Activated CD4-positive, alpha-beta memory T cell treated with anti-CD3 and anti-CD28 coated beads, Interleukin-2, amount 10 ng/mL, durations not matched to agents 7 days and 5 days (primary cell): Measurements from ENCODE around the gene IRF3. TPM values are rescaled to one million over a fixed set of nuclear protein-coding genes. Genes with fewer than 3 reads are reported as not detected.

Experiments used
- CTCF ChIA-PET: fragments of 350-600 bp; sonication (Branson Sonifier 250); formaldehyde crosslinking; loops from one replicate; lab custom pipeline; 2021; ENCODE audit warnings: antibody characterized with exemption, inconsistent platforms; lab: Charles Lee
- POLR2A ChIA-PET: fragments of 350-600 bp; sonication (Branson Sonifier 250); formaldehyde crosslinking; loops from one replicate; lab custom pipeline; 2021; ENCODE audit warnings: antibody characterized with exemption; lab: Charles Lee
- DNase-seq: peaks from one replicate; pipeline ENCODE4 v3.0.0-alpha.2; 2020
- H3K27ac Mint-ChIP-seq: one replicate; pipeline ENCODE4 v1.8.0; 2021; ENCODE audit warnings: mild to moderate bottlenecking, mixed read lengths
- H3K27me3 Mint-ChIP-seq: one replicate; pipeline ENCODE4 v1.8.0; 2021; ENCODE audit warnings: mixed read lengths
- H3K36me3 Mint-ChIP-seq: one replicate; pipeline ENCODE4 v1.8.0; 2021; ENCODE audit warnings: low read depth, mixed read lengths
- H3K4me1 Mint-ChIP-seq: one replicate; pipeline ENCODE4 v1.8.0; 2021; ENCODE audit warnings: mixed read lengths
- H3K4me3 Mint-ChIP-seq: one replicate; pipeline ENCODE4 v1.8.0; 2021; ENCODE audit warnings: mild to moderate bottlenecking, mixed read lengths
- H3K9me3 Mint-ChIP-seq: one replicate; pipeline ENCODE4 v1.8.0; 2021; ENCODE audit warnings: mixed read lengths
- total RNA-seq, 2 experiments: library from RNA; stranded (reverse); gene quantifications; one replicate each; pipeline ENCODE4 v1.2.3, GENCODE V29; 2021

Gene IRF3
- total RNA-seq, 2 experiments from 2014 or later: 163 to 174 TPM

- POLR2A ChIA-PET: interaction anchor here (1.1 kb wide), 1 partner anchor 64 kb away, joined by 3 read pairs; no protein-coding TSS in a partner anchor
- Mint-ChIP-seq H3K4me1 (peaks cover 14% of the 10 kb centered on the region), H3K36me3 (peaks cover 56% of the 10 kb centered on the region), H3K27ac (no peak overlapping the region), H3K9me3 (no peaks in the 10 kb centered on the region), H3K4me3 (no peak overlapping the region), H3K27me3 (no peaks in the 10 kb centered on the region)
- DNase-seq: no peak
- CTCF ChIA-PET: no interaction called here
Observed at GRCh38 chr19:49658566-49659442, 6.9 kb downstream of the IRF3 start.

- ChIA-PET POLR2A (interaction anchor here (1.1 kb wide), 1 partner anchor 64 kb away, joined by 3 read pairs; no protein-coding TSS in a partner anchor), CTCF (interaction anchor here (0.7 kb wide), 1 partner anchor 18 kb away, joined by 3 read pairs; no protein-coding TSS in a partner anchor)
- Mint-ChIP-seq H3K27ac (no peak overlapping the region), H3K4me1 (peaks cover 7% of the 10 kb centered on the region), H3K27me3 (no peaks in the 10 kb centered on the region), H3K4me3 (no peak overlapping the region), H3K36me3 (peaks cover 55% of the 10 kb centered on the region), H3K9me3 (no peaks in the 10 kb centered on the region)
- no peak for DNase-seq
Observed at GRCh38 chr19:49658139-49658517, 7.5 kb downstream of the IRF3 start.

GRCh38 chr19:49657493-49658138 is 8.0 kb downstream of the IRF3 start:
- ChIA-PET CTCF (interaction anchor here (0.7 kb wide), 1 partner anchor 18 kb away, joined by 3 read pairs; no protein-coding TSS in a partner anchor), POLR2A (interaction anchor here (0.6 to 1.2 kb wide), 3 partner anchors 8 to 63 kb away, joined by 3 read pairs; partner anchors contain the start of genes BCL2L12, IRF3 and SCAF1)
- H3K27me3 Mint-ChIP-seq: no peaks in the 10 kb centered on the region

GRCh38 chr19:49656456-49657109 is 9.1 kb downstream of the IRF3 start:
- Mint-ChIP-seq H3K4me3 (no peak overlapping the region), H3K27me3 (no peaks in the 10 kb centered on the region), H3K4me1 (no peaks in the 10 kb centered on the region), H3K9me3 (no peaks in the 10 kb centered on the region), H3K36me3 (peaks cover 51% of the 10 kb centered on the region), H3K27ac (no peak overlapping the region)
- ChIA-PET CTCF (interaction anchor here (1.1 kb wide), 2 partner anchors 8 to 151 kb away, joined by 3 read pairs; no protein-coding TSS in a partner anchor), POLR2A (interaction anchor here (0.6 to 1.2 kb wide), 3 partner anchors 9 to 15 kb away, joined by 3 to 4 read pairs (median 3); partner anchors contain the start of genes BCL2L12, IRF3 and SCAF1)
- DNase-seq: no peak

More at GRCh38 chr19:49657493-49658138, 8.0 kb downstream of the IRF3 start:
- Mint-ChIP-seq H3K36me3 (peaks cover 54% of the 10 kb centered on the region), H3K9me3 (no peaks in the 10 kb centered on the region), H3K4me3 (no peak overlapping the region), H3K27ac (no peak overlapping the region), H3K4me1 (peaks cover 2% of the 10 kb centered on the region)
- DNase-seq: no peak

- H3K36me3 Mint-ChIP-seq: peaks cover 54% of the 10 kb centered on the region
- H3K27me3 Mint-ChIP-seq: no peaks in the 10 kb centered on the region
- no peak overlapping the region for H3K27ac Mint-ChIP-seq
- no peaks in the 10 kb centered on the region for H3K9me3 Mint-ChIP-seq
- H3K4me1 Mint-ChIP-seq: no peaks in the 10 kb centered on the region
- POLR2A ChIA-PET: interaction anchor here (0.8 to 1.2 kb wide), 3 partner anchors 8 to 13 kb away, joined by 3 to 4 read pairs (median 3); no protein-coding TSS in a partner anchor
- DNase-seq: no peak
- CTCF ChIA-PET: interaction anchor here (0.6 to 1.7 kb wide), 4 partner anchors 8 to 151 kb away, joined by 3 to 5 read pairs (median 3); partner anchors contain the start of gene RCN3
- H3K4me3 Mint-ChIP-seq: no peak overlapping the region
Observed at GRCh38 chr19:49655570-49656455, 9.8 kb downstream of the IRF3 start.

GRCh38 chr19:49654581-49654980 is 11.1 kb downstream of the IRF3 start:
- DNase-seq: no peak
- Mint-ChIP-seq H3K27ac (no peak overlapping the region), H3K4me3 (no peak overlapping the region), H3K27me3 (no peaks in the 10 kb centered on the region), H3K4me1 (no peaks in the 10 kb centered on the region), H3K36me3 (peaks cover 48% of the 10 kb centered on the region), H3K9me3 (no peaks in the 10 kb centered on the region)
- POLR2A ChIA-PET: interaction anchor here (1.0 kb wide), 2 partner anchors 9 to 11 kb away, joined by 3 read pairs; no protein-coding TSS in a partner anchor
- CTCF ChIA-PET: interaction anchor here (1.7 kb wide), 1 partner anchor 9 kb away, joined by 5 read pairs; no protein-coding TSS in a partner anchor

- CTCF ChIA-PET: no interaction called here
- DNase-seq: no peak
- no peak overlapping the region for H3K27ac Mint-ChIP-seq
- H3K36me3 Mint-ChIP-seq: peaks cover 51% of the 10 kb centered on the region
- H3K27me3 Mint-ChIP-seq: no peaks in the 10 kb centered on the region
- H3K9me3 Mint-ChIP-seq: no peaks in the 10 kb centered on the region
- no peak overlapping the region for H3K4me3 Mint-ChIP-seq
- POLR2A ChIA-PET: interaction anchor here (0.8 to 1.0 kb wide), 2 partner anchors 11 to 17 kb away, joined by 3 read pairs; no protein-coding TSS in a partner anchor
- no peaks in the 10 kb centered on the region for H3K4me1 Mint-ChIP-seq
Observed at GRCh38 chr19:49653466-49653806, 12.2 kb downstream of the IRF3 start.

- Mint-ChIP-seq H3K36me3 (peaks cover 50% of the 10 kb centered on the region), H3K4me3 (no peak overlapping the region), H3K27me3 (no peaks in the 10 kb centered on the region), H3K9me3 (no peaks in the 10 kb centered on the region), H3K4me1 (no peaks in the 10 kb centered on the region), H3K27ac (no peak overlapping the region)
- DNase-seq: no peak
- CTCF ChIA-PET: no interaction called here
- POLR2A ChIA-PET: interaction anchor here (0.8 kb wide), 1 partner anchor 17 kb away, joined by 3 read pairs; no protein-coding TSS in a partner anchor
Observed at GRCh38 chr19:49652551-49653465, 12.8 kb downstream of the IRF3 start.

GRCh38 chr19:49651820-49652550 is 13.7 kb downstream of the IRF3 start:
- no peak overlapping the region for H3K27ac Mint-ChIP-seq
- H3K9me3 Mint-ChIP-seq: no peaks in the 10 kb centered on the region
- no peaks in the 10 kb centered on the region for H3K27me3 Mint-ChIP-seq
- ChIA-PET CTCF (no interaction called here), POLR2A (no interaction called here)
- H3K4me3 Mint-ChIP-seq: no peak overlapping the region
- DNase-seq: no peak
- H3K36me3 Mint-ChIP-seq: peaks cover 47% of the 10 kb centered on the region
- H3K4me1 Mint-ChIP-seq: peaks cover under 1% of the 10 kb centered on the region

GRCh38 chr19:49651029-49651819 is 14.4 kb downstream of the IRF3 start:
- no peak for DNase-seq
- Mint-ChIP-seq H3K9me3 (no peaks in the 10 kb centered on the region), H3K27me3 (no peaks in the 10 kb centered on the region), H3K27ac (no peak overlapping the region), H3K36me3 (peaks cover 47% of the 10 kb centered on the region), H3K4me3 (no peak overlapping the region), H3K4me1 (peaks cover 4% of the 10 kb centered on the region)
- POLR2A ChIA-PET: no interaction called here
- CTCF ChIA-PET: no interaction called here
